HFFc6 (cell line): ENCODE measurements around the gene DPP4. TPM values are rescaled to one million over a fixed set of nuclear protein-coding genes. Genes with fewer than 3 reads are reported as not detected.

Experiments
- DNase-seq: peaks from one replicate; pipeline ENCODE4 v3.0.0-alpha.2; 2018
- H3K27ac Mint-ChIP-seq: 2 replicates; pipeline ENCODE4 v1.8.0; 2020; ENCODE audit warnings: mild to moderate bottlenecking, mixed read lengths
- H3K27me3 Mint-ChIP-seq: 2 replicates; pipeline ENCODE4 v1.8.0; 2021; ENCODE audit warnings: mild to moderate bottlenecking, moderate library complexity, mixed read lengths; ENCODE audit not compliant: insufficient read depth
- H3K36me3 Mint-ChIP-seq: 2 replicates; pipeline ENCODE4 v1.8.0; 2021; ENCODE audit warnings: low read depth, mixed read lengths
- H3K4me1 Mint-ChIP-seq: 2 replicates; pipeline ENCODE4 v1.8.0; 2020; ENCODE audit warnings: low read depth, mixed read lengths
- H3K4me3 Mint-ChIP-seq: 2 replicates; pipeline ENCODE4 v1.8.0; 2020; ENCODE audit warnings: mild to moderate bottlenecking, moderate library complexity, mixed read lengths
- H3K9me3 Mint-ChIP-seq: 2 replicates; pipeline ENCODE4 v1.8.0; 2020; ENCODE audit warnings: mild to moderate bottlenecking, mixed read lengths
- total RNA-seq, 6 experiments: library from RNA; stranded (reverse); fragmentation: NEBNext Ultra II Directional; extraction: Animal tissue kit (Norgen Biotek cat#: 25700); gene quantifications; 2 replicates in 1 of 6; 3 replicates in 5 of 6; pipeline ENCODE4 v1.2.3, GENCODE V29; 2021
- TF ChIP-seq, protein P1 (sequence below): fragments of 200-600 bp; sonication (generic); IDR thresholded peaks from 2 replicates; pipeline ENCODE4 v1.5.0; 2021; ENCODE audit warnings: antibody characterized with exemption, mild to moderate bottlenecking

DPP4 gene
- total RNA-seq, 6 experiments from 2014 or later = 30.7 to 44.1 (median 36.4) TPM

DNA sequence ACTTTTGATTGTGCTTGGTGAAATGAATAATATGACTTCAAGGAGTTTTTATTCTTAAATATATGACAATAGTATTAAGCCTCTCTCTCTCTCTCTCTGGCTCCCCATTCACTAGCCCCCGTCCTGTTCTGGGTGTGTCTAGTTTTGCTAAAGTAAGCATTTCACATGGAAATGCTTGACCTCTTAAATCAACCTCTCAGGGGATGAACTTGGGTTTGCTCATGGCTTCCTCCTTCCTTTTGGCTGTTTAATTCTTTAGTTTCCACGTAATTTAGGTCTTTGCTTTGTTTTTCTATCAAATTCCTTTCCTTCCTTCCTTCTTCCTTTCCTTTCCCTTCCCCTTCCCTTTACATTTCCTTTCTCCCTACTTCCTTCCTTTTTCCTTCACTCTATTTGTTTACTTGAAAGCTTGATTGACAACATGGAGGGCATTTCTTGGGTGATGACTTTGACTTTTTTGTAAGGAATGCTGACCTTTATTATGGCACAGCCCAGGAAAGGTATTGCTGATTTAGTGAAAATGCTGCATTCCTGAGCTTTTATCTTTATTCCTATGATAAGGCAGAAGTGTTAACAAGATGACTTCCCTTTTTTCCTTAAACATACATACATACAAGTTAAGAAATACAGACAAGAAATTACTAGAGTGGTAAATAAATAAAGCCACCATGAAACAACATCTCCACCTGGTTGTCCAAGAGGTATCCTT, 3.6 kb downstream of the DPP4 start:
- peaks cover 70% of the 10 kb centered on the region for H3K4me1 Mint-ChIP-seq
- H3K36me3 Mint-ChIP-seq = peaks cover 13% of the 10 kb centered on the region
- H3K27me3 Mint-ChIP-seq = peaks cover 2% of the 10 kb centered on the region; the same call in 1 of the 2 replicates
- no peak overlapping the region for H3K27ac Mint-ChIP-seq
- H3K4me3 Mint-ChIP-seq = peak overlapping the region; percentile 50
- no peaks in the 10 kb centered on the region for H3K9me3 Mint-ChIP-seq
- TF ChIP-seq, protein P1, sequence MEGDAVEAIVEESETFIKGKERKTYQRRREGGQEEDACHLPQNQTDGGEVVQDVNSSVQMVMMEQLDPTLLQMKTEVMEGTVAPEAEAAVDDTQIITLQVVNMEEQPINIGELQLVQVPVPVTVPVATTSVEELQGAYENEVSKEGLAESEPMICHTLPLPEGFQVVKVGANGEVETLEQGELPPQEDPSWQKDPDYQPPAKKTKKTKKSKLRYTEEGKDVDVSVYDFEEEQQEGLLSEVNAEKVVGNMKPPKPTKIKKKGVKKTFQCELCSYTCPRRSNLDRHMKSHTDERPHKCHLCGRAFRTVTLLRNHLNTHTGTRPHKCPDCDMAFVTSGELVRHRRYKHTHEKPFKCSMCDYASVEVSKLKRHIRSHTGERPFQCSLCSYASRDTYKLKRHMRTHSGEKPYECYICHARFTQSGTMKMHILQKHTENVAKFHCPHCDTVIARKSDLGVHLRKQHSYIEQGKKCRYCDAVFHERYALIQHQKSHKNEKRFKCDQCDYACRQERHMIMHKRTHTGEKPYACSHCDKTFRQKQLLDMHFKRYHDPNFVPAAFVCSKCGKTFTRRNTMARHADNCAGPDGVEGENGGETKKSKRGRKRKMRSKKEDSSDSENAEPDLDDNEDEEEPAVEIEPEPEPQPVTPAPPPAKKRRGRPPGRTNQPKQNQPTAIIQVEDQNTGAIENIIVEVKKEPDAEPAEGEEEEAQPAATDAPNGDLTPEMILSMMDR = no peak
- no peak for DNase-seq

DNA sequence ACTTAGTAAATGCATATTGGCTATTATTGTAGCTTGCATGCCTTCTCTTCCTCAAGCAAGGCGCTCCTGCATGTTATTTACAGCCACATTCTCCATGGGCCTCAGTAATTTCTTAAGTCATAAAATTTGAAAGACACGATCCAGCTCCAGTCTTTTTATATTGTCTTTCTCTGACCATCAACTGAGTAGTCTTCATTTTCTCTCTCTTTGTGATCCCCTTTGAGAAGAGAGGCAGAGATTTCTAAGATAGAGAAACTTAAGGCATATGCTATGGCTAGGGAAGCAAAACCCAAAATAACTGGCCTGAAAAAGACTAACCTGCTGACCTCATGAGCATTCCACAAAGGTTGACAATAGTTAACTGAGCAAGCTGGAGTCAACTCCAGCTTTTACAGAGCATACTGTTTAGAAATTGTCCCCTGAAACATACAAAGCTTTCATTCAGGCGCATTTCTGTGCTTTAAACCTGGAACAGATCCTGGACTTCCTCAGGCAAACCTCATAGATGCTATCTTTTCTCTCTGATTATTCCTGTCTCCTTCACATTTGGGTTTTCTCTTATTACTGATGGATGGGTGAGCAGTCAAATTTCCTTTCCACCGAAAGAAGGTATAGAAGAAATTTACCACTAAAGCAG, 4.6 kb downstream of the DPP4 start:
- peaks cover 18% of the 10 kb centered on the region for H3K36me3 Mint-ChIP-seq
- H3K9me3 Mint-ChIP-seq = no peaks in the 10 kb centered on the region
- peak overlapping the region; percentile 26; the same call in 1 of the 2 replicates for H3K4me3 Mint-ChIP-seq
- no peak for DNase-seq
- TF ChIP-seq, protein P1 = no peak
- H3K27me3 Mint-ChIP-seq = peaks cover 2% of the 10 kb centered on the region; the same call in 1 of the 2 replicates
- peak overlapping the region; percentile 37 for H3K27ac Mint-ChIP-seq
- peaks cover 60% of the 10 kb centered on the region for H3K4me1 Mint-ChIP-seq

DNA sequence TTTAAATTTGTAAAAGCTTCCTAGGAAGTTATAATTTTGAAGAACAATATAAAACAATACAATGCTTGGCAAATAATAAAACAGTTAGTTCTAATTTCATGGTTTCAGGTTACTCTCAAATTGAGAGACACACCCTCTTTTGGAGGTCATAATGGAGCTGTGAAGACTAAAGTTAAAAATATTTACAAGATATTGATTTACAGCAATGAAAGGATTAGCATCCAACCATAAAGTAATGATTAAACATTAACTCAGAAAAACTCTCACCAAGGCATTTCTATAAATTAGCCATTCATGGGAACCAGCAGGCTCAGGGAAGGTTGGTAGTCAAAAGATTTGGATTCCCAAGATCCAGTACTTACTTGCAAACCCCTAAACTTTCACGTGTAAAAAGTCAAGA, 6.4 kb downstream of the DPP4 start:
- H3K27me3 Mint-ChIP-seq = peaks cover 2% of the 10 kb centered on the region; the same call in 1 of the 2 replicates

DNA sequence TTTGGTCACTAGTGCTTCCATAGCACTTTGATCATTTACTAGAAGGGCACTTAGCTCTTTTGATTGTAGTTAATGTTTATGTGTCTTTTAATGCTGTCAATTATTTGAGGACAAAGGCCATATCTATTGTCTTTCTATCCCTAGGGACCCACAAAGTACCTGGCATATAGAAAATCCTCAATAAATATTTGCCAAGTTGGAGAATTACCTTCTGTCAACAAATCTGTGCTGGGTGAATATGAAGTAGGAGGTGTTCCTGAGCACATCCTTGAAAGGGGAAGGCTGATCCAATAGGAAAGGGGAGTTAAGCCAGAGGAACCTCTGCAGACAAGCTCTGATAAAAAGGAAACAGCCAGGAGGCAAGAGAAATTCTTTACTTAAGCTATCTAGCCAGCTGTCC, 8.2 kb downstream of the DPP4 start:
- DNase-seq = no peak
- peaks cover 49% of the 10 kb centered on the region for H3K4me1 Mint-ChIP-seq
- no peaks in the 10 kb centered on the region for H3K9me3 Mint-ChIP-seq
- H3K36me3 Mint-ChIP-seq = peaks cover 30% of the 10 kb centered on the region
- TF ChIP-seq, protein P1 = no peak
- no peaks in the 10 kb centered on the region for H3K27me3 Mint-ChIP-seq
- no peak overlapping the region for H3K4me3 Mint-ChIP-seq
- H3K27ac Mint-ChIP-seq = no peak overlapping the region

More for the DNA sequence above, 6.4 kb downstream of the DPP4 start:
- no peaks in the 10 kb centered on the region for H3K9me3 Mint-ChIP-seq
- H3K4me3 Mint-ChIP-seq = no peak overlapping the region
- no peak for DNase-seq
- peaks cover 64% of the 10 kb centered on the region for H3K4me1 Mint-ChIP-seq
- TF ChIP-seq, protein P1 = no peak
- H3K27ac Mint-ChIP-seq = no peak overlapping the region
- peaks cover 32% of the 10 kb centered on the region for H3K36me3 Mint-ChIP-seq

DNA sequence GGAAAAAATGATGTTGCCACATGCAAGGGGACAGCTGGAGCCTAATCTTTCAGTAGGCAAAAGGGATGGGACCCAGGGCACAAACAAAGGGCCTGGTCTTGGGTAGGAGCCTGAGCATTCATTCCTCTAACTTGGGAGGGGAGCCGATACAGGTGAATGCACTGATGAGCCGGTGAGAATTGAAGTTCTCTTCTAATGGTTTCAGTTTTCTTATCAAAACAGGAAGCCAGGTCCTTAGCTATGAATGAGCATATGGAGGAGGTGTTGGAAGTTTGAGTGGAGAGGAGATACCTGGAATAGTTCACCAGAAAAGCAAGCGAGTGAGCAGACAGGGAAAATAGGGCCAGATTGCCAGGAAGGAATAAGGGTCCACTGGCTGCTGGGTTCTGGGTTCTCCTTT, 10.1 kb downstream of the DPP4 start:
- TF ChIP-seq, protein P1 = no peak
- no peak overlapping the region for H3K27ac Mint-ChIP-seq
- no peak for DNase-seq
- no peaks in the 10 kb centered on the region for H3K27me3 Mint-ChIP-seq
- H3K36me3 Mint-ChIP-seq = peaks cover 28% of the 10 kb centered on the region
- no peak overlapping the region for H3K4me3 Mint-ChIP-seq
- H3K4me1 Mint-ChIP-seq = peaks cover 37% of the 10 kb centered on the region
- no peaks in the 10 kb centered on the region for H3K9me3 Mint-ChIP-seq
